PC-9 (cell line): ENCODE measurements around the gene FHL3. TPM values are rescaled to one million over a fixed set of nuclear protein-coding genes. Genes with fewer than 3 reads are reported as not detected.

Experiments used
- BruUV-seq: library from RNA; stranded (reverse); fragments of 400-500 nt; replicated peaks from 2 replicates; lab custom pipeline; 2021; lab: Mats Ljungman, UMichigan
- CTCF ChIA-PET: fragments of 300-600 bp; sonication (Branson Sonifier 250); formaldehyde crosslinking; loops from one replicate; lab custom pipeline; 2022; ENCODE audit warnings: antibody characterized with exemption; lab: Charles Lee
- POLR2A ChIA-PET: fragments of 300-600 bp; sonication (Branson Sonifier 250); formaldehyde crosslinking; loops from one replicate; lab custom pipeline; 2022; ENCODE audit warnings: antibody characterized with exemption; ENCODE audit not compliant: unreplicated experiment; lab: Charles Lee
- DNase-seq, 2 experiments: peaks; one replicate each; pipeline versions ENCODE4 v3.0.0 to v3.0.0-alpha.2; 2015 to 2022; ENCODE audit warnings: mixed read lengths in 1 of 2
- H2AFZ ChIP-seq: fragments of 200-600 bp; sonication (generic); 2 replicates; pipeline ENCODE4 v1.8.1; 2017; ENCODE audit warnings: antibody characterized with exemption
- H3F3A ChIP-seq: fragments of 200-600 bp; sonication (generic); 2 replicates; pipeline ENCODE4 v1.8.1; 2017; ENCODE audit warnings: antibody characterized with exemption, mild to moderate bottlenecking, low read depth; ENCODE audit not compliant: insufficient read depth
- H3K27ac ChIP-seq: fragments of 200-600 bp; sonication (generic); 2 replicates; pipeline ENCODE4 v1.6.1; 2016; ENCODE audit warnings: mixed run types
- H3K27me3 ChIP-seq: fragments of 200-600 bp; sonication (generic); 2 replicates; pipeline ENCODE4 v1.6.1; 2016; ENCODE audit warnings: low read depth, mixed run types; ENCODE audit not compliant: insufficient read depth
- H3K36me3 ChIP-seq: fragments of 200-600 bp; sonication (generic); 2 replicates; pipeline ENCODE4 v1.6.1; 2016; ENCODE audit warnings: low read depth, mixed run types
- H3K4me1 ChIP-seq: fragments of 200-600 bp; sonication (generic); replicated peaks from 2 replicates; pipeline ENCODE4 v1.6.1; 2016; ENCODE audit warnings: mixed run types; ENCODE audit not compliant: insufficient read depth
- H3K4me2 ChIP-seq: fragments of 200-600 bp; sonication (generic); 2 replicates; pipeline ENCODE4 v1.6.1; 2017; ENCODE audit warnings: mixed run types
- H3K4me3 ChIP-seq: fragments of 200-600 bp; sonication (generic); 2 replicates; pipeline ENCODE4 v1.6.1; 2016; ENCODE audit warnings: mixed run types
- H3K79me2 ChIP-seq: fragments of 200-600 bp; sonication (generic); 2 replicates; pipeline ENCODE4 v1.6.1; 2017; ENCODE audit warnings: low read depth, mixed run types
- H3K9me2 ChIP-seq: fragments of 200-600 bp; sonication (generic); 2 replicates; pipeline ENCODE4 v1.8.1; 2017; ENCODE audit warnings: mild to moderate bottlenecking; ENCODE audit not compliant: insufficient read depth
- H3K9me3 ChIP-seq: fragments of 200-600 bp; sonication (generic); 2 replicates; pipeline ENCODE4 v1.8.1; 2016; ENCODE audit warnings: low read depth; ENCODE audit not compliant: insufficient read depth
- H4K20me1 ChIP-seq: fragments of 200-600 bp; sonication (generic); 2 replicates; pipeline ENCODE4 v1.8.1; 2017; ENCODE audit not compliant: insufficient read depth
- CTCF ChIP-seq: fragments of 200-600 bp; sonication (generic); conservative IDR thresholded peaks from 2 replicates; pipeline ENCODE4 v1.6.1; 2017; ENCODE audit warnings: mixed run types, antibody characterized with exemption, mild to moderate bottlenecking, moderate library complexity
- EZH2 ChIP-seq: fragments of 200-600 bp; sonication (generic); IDR thresholded peaks from 2 replicates; pipeline ENCODE4 v1.8.0; 2017; ENCODE audit warnings: antibody characterized with exemption, low read depth
- intact Hi-C: fragments of 100-400 bp; cut with micrococcal nuclease; formaldehyde crosslinking; loops from one replicate; pipeline ENCODE4 v1.10.0; 2022; ENCODE audit not compliant: unreplicated experiment
- total RNA-seq: library from RNA; stranded (reverse); gene quantifications from 2 replicates; pipeline ENCODE4 v1.2.3, GENCODE V29; 2021

FHL3 gene
- total RNA-seq, 1 experiment from 2014 or later: 26.2 TPM

DNA sequence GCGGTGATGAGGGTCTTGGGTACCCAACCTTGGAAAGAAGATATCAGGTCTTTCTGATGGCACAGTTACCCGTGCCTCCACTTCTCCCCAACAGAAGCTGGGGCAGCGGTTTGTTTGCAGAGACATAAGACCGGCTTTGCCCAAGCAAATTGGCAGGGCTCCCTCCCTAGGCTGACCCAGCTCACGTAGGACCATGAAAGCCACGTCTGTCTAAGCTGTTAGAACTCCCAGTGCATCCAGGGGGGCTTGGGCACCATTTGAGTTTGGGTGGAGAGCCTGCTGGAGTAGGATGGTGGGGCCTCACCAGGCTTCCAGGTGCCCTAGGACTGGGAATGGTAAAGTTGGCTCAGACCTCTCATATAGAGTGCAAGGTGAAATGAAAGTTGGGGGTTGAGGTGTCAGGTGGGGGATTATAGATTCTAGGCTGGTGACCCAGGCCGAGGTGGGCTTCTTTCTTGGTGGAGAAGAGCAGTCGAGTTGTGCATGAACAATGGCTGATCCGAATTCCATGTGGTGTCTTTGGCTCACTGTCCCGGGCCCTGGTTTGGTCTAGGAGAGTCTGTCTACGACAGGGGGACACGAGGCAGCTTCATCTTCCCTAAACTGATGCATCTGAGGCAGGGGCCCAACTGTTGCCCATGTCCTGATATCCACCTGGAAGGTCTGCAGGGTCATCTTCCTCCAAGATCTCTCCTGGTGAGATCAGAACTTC, 37.9 kb upstream of the FHL3 start:
- ChIA-PET POLR2A (no interaction called here), CTCF (interaction anchor here (0.7 kb wide), 1 partner anchor 1311 kb away, joined by 3 read pairs; no protein-coding TSS in a partner anchor)
- TF ChIP-seq EZH2: no peak
- no peak for TF ChIP-seq CTCF
- H3K9me2 ChIP-seq: no peaks in the 10 kb centered on the region
- DNase-seq: no peak
- H3K4me1 ChIP-seq: no peaks in the 10 kb centered on the region
- H4K20me1 ChIP-seq: no peaks in the 10 kb centered on the region
- intact Hi-C loops: loop anchor here (5.0 to 10.0 kb wide), 2 partner anchors 109 to 362 kb away; no protein-coding TSS in a partner anchor
- H2AFZ ChIP-seq: no peak overlapping the region
- peaks cover 6% of the 10 kb centered on the region; the same call in 1 of the 2 replicates for H3K27me3 ChIP-seq
- no TSS peak for BruUV-seq
- H3K9me3 ChIP-seq: no peaks in the 10 kb centered on the region
- H3K27ac ChIP-seq: no peak overlapping the region
- H3K79me2 ChIP-seq: no peaks in the 10 kb centered on the region
- no peak overlapping the region for H3K4me3 ChIP-seq
- H3K36me3 ChIP-seq: no peaks in the 10 kb centered on the region
- H3K4me2 ChIP-seq: no peak overlapping the region
- no peaks in the 10 kb centered on the region for H3F3A ChIP-seq

GRCh38 chr1:38041936-38042834, 36.9 kb upstream of the FHL3 start:
- H3K79me2 ChIP-seq: no peaks in the 10 kb centered on the region
- no peaks in the 10 kb centered on the region for H3K9me2 ChIP-seq
- no peaks in the 10 kb centered on the region for H3K4me1 ChIP-seq
- no peaks in the 10 kb centered on the region for H3F3A ChIP-seq
- H3K27me3 ChIP-seq: no peaks in the 10 kb centered on the region
- POLR2A ChIA-PET: interaction anchor here (0.7 kb wide), 1 partner anchor 1859 kb away, joined by 4 read pairs; no protein-coding TSS in a partner anchor
- H3K27ac ChIP-seq: no peak overlapping the region
- BruUV-seq: no TSS peak
- no peak overlapping the region for H3K4me2 ChIP-seq
- intact Hi-C loops: loop anchor here (5.0 to 10.0 kb wide), 2 partner anchors 110 to 363 kb away; no protein-coding TSS in a partner anchor
- no peaks in the 10 kb centered on the region for H3K9me3 ChIP-seq
- no peak for TF ChIP-seq EZH2
- no peak for TF ChIP-seq CTCF
- H3K4me3 ChIP-seq: no peak overlapping the region
- H3K36me3 ChIP-seq: no peaks in the 10 kb centered on the region
- H2AFZ ChIP-seq: no peak overlapping the region
- DNase-seq: no peak
- CTCF ChIA-PET: interaction anchor here (0.5 to 0.7 kb wide), 3 partner anchors 15 to 1312 kb away, joined by 3 to 6 read pairs (median 3); no protein-coding TSS in a partner anchor
- H4K20me1 ChIP-seq: no peaks in the 10 kb centered on the region
